ENCODE data around the gene RIN3. TPM values are rescaled to one million over a fixed set of nuclear protein-coding genes. Genes with fewer than 3 reads are reported as not detected.

The RIN3 gene
- total RNA-seq, 1 experiment from 2014 or later, result 1.5 TPM

DNA sequence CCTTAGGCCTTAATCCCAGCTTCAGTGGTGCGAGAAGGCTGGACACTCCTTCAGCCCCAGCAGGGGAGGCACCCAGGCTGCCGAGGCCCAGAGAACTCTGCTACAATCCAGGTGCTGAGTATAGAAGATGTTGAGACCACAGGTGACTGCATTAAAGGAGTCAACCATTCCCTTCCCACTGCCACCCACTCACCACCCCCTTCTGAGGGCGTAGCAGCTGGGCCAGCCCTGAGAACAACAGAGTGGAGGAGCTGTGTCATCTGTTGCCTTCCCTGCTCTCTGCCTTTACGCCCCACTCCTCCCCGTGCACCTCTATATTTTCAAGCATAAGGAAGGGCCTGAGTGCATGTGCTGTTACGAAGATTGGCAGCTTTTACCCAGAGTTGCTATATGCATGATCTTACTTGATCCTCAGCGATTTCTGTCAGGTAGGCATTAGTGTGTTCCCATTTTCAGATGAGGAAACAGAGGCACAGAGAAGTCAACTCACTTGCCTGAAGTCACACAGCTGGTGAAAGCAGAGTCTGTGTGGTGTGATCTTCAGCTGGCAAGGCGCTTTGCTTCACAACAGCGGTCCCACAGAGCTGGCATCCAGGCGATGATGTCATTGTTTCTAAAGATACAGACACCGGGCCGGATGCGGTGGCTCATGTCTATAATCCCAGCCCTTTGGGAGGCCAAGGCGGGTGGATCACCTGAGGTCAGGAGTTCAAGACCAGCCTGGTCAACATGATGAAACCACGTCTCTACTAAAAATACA, 46.7 kb downstream of the RIN3 start:
- no peak overlapping the region for H2BK120ac ChIP-seq (ENCODE audit: low read depth, low read length, poor library complexity, severe bottlenecking)
- no peak overlapping the region for H4K8ac ChIP-seq (replicated peaks; ENCODE audit: insufficient read length, low read depth, low read length)
- no peak overlapping the region for H4K91ac ChIP-seq (ENCODE audit: insufficient read length, low read depth, low read length)
- TF ChIP-seq, protein P1, sequence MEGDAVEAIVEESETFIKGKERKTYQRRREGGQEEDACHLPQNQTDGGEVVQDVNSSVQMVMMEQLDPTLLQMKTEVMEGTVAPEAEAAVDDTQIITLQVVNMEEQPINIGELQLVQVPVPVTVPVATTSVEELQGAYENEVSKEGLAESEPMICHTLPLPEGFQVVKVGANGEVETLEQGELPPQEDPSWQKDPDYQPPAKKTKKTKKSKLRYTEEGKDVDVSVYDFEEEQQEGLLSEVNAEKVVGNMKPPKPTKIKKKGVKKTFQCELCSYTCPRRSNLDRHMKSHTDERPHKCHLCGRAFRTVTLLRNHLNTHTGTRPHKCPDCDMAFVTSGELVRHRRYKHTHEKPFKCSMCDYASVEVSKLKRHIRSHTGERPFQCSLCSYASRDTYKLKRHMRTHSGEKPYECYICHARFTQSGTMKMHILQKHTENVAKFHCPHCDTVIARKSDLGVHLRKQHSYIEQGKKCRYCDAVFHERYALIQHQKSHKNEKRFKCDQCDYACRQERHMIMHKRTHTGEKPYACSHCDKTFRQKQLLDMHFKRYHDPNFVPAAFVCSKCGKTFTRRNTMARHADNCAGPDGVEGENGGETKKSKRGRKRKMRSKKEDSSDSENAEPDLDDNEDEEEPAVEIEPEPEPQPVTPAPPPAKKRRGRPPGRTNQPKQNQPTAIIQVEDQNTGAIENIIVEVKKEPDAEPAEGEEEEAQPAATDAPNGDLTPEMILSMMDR (conservative IDR thresholded peaks at IDR 0.05), result no peak
- no peaks in the 10 kb centered on the region for H3K9me3 Mint-ChIP-seq
- no peaks in the 10 kb centered on the region for H3K27me3 ChIP-seq (ENCODE audit: insufficient read depth, low read length)
- H2BK20ac ChIP-seq (ENCODE audit: low read depth, low read length, poor library complexity, severe bottlenecking), result no peak overlapping the region
- DNase-seq, result no peak
- no peak overlapping the region for H2AFZ ChIP-seq (ENCODE audit: low read length)
- H3K27ac Mint-ChIP-seq, result no peak overlapping the region
- H3K23me2 ChIP-seq (ENCODE audit: insufficient read length, low read depth, low read length, poor library complexity, severe bottlenecking), result no peaks in the 10 kb centered on the region
- no peak overlapping the region for H2BK15ac ChIP-seq (ENCODE audit: low read depth, low read length)
- H3K4me1 ChIP-seq (ENCODE audit: insufficient read depth, low read length), result no peaks in the 10 kb centered on the region; the same call in 1 of the 2 replicates
- no peak overlapping the region for H3K4me2 ChIP-seq (ENCODE audit: insufficient read depth, insufficient read length, low read length)
- no peaks in the 10 kb centered on the region for H3K27me3 Mint-ChIP-seq (ENCODE audit: low read depth)
- H2BK12ac ChIP-seq (ENCODE audit: insufficient read length, low read depth, low read length), result no peak overlapping the region
- H4K20me1 ChIP-seq (ENCODE audit: control insufficient read depth, insufficient read depth, insufficient read length), result no peaks in the 10 kb centered on the region
- no peak overlapping the region for H3T11ph ChIP-seq (ENCODE audit: low read length)
- no peak overlapping the region for H3K27ac ChIP-seq (ENCODE audit: insufficient read length, low read depth, low read length)
- no peak overlapping the region for H3K9ac ChIP-seq (ENCODE audit: extremely low read depth, insufficient read length, low read length)
- no peak overlapping the region for H3K18ac ChIP-seq (ENCODE audit: insufficient read length, low read depth, low read length)
- no peaks in the 10 kb centered on the region for H3K9me3 ChIP-seq (ENCODE audit: control insufficient read depth, low read depth, low read length)
- H3K79me2 ChIP-seq (ENCODE audit: insufficient read depth, low read length), result no peaks in the 10 kb centered on the region
- no CpG with 5 or more reads among the region's 15 CpGs for WGBS (ENCODE audit: extremely low coverage, insufficient read length, low lambda C conversion rate)
- no peak overlapping the region for H3K56ac ChIP-seq (ENCODE audit: insufficient read length, low read depth, low read length)
- no peak overlapping the region for H3K4ac ChIP-seq (ENCODE audit: low read depth, low read length)
- H3K23ac ChIP-seq (ENCODE audit: insufficient read length, low read depth, low read length), result no peak overlapping the region
- H2AK5ac ChIP-seq (ENCODE audit: insufficient read length, low read length), result no peak overlapping the region
- no peak overlapping the region for H2BK5ac ChIP-seq (ENCODE audit: insufficient read length, low read length)
- H3K36me3 Mint-ChIP-seq (ENCODE audit: insufficient read depth in 1 of 3, low read depth in 3 of 3), result no peaks in the 10 kb centered on the region
- no peak overlapping the region for H3K4me3 Mint-ChIP-seq
- H4K5ac ChIP-seq (ENCODE audit: insufficient read length, low read depth, low read length), result no peak overlapping the region
- peaks cover 2 to 4% of the 10 kb centered on the region in 2 experiments; a peak in 2 of 4 replicates for H3K4me1 Mint-ChIP-seq
- no peak overlapping the region for H3K14ac ChIP-seq (ENCODE audit: insufficient read depth, low read length)
- H3K79me1 ChIP-seq (ENCODE audit: insufficient read depth, low read depth, low read length, poor library complexity, severe bottlenecking), result no peaks in the 10 kb centered on the region
